Retinal pigment epithelial cell (primary cell): ENCODE results near the gene COL1A1.
A peak's percentile ranks its signal among the peaks of the same experiment; 100 is the strongest.

Source experiments
- DNase-seq: peaks from one replicate; pipeline ENCODE4 v3.0.0-alpha.2; 2010; ENCODE audit warnings: low read depth
- H3K4me3 ChIP-seq: 2 replicates; pipeline ENCODE4 v1.5.1; 2011; ENCODE audit warnings: mild to moderate bottlenecking, low read length, control low read depth, moderate library complexity
- TF ChIP-seq, protein P1 (sequence below): conservative IDR thresholded peaks from 2 replicates; pipeline ENCODE4 v1.5.1; 2011; ENCODE audit warnings: low read depth, low read length, control low read depth, inconsistent platforms

The COL1A1 gene

DNA sequence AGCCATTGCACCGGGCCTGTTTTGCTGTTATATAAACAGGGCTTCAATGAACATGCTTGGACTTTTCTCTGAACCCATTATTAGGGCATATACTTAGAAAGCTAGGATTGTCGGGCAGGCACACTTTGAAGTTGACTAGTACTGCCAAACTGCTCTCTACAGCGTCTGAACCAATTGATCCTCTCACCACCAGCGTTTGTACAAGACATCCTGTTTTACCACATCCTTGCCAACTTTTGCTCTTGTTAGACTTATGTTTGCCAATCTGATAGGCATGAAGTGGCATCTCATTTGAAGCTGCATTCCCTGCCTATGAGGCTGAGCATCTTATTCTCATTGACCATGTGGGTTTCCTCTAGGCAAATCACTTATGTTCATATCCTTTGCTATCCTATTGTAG lies 43.5 kb downstream of the COL1A1 start:
- DNase-seq, result no peak
- H3K4me3 ChIP-seq, result no peak overlapping the region
- TF ChIP-seq, protein P1, sequence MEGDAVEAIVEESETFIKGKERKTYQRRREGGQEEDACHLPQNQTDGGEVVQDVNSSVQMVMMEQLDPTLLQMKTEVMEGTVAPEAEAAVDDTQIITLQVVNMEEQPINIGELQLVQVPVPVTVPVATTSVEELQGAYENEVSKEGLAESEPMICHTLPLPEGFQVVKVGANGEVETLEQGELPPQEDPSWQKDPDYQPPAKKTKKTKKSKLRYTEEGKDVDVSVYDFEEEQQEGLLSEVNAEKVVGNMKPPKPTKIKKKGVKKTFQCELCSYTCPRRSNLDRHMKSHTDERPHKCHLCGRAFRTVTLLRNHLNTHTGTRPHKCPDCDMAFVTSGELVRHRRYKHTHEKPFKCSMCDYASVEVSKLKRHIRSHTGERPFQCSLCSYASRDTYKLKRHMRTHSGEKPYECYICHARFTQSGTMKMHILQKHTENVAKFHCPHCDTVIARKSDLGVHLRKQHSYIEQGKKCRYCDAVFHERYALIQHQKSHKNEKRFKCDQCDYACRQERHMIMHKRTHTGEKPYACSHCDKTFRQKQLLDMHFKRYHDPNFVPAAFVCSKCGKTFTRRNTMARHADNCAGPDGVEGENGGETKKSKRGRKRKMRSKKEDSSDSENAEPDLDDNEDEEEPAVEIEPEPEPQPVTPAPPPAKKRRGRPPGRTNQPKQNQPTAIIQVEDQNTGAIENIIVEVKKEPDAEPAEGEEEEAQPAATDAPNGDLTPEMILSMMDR, result no peak

DNA sequence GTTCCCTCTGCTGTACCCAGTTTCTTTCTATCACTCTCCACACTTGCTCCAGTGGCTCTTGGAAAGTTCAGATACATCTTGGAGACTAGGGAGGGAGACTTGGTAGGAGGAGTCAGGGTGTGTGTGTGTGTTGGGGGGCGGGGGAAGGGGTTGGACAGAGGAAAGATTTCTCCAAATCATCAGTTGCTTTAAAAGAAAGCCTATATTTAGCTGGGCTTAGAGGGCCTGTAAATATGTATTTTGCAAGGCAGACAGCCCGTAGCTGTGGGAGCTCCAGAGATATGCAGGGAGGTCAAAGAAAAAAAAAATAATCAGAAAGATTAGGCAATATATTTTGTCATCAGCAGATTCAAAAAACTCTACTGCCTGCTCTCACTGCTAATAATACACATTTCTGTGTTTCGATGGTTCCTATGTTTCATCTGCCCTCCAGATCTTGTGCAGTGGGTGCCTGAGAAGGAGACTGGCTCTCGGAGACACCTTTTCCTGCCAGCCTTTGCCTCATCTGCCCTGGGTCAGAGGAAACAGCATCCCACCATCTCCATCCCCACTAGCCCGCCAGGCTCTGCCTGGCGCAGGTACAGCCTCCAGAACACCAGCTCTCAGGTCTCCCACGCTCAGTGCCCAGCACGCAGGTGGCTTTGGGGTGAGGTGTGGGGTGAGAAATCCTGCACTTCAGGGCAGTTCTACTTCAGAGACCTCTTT lies 46.2 kb downstream of the COL1A1 start:
- no peak overlapping the region for H3K4me3 ChIP-seq
- TF ChIP-seq, protein P1, result no peak
- DNase-seq, result no peak

DNA sequence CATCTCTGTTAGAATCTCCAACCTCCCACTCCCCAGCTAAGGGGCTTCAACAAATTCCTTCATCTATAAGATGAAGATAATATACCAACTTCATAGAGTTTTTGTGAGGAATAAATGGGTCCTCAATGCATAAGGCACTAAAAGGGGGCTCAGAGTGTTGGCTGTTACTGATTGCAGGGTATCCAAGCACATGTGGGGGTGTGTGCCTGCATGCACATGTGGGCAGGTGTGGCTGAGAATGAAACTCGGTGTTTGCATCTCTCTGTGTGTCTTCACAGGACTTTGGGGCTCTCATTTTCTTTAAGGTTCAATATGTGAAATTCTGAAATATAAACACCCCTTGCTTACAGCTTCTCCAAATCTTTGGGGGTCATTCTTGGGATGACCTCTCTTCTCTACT lies 46.8 kb downstream of the COL1A1 start:
- H3K4me3 ChIP-seq, result no peak overlapping the region
- DNase-seq, result no peak
- TF ChIP-seq, protein P1, result no peak

DNA sequence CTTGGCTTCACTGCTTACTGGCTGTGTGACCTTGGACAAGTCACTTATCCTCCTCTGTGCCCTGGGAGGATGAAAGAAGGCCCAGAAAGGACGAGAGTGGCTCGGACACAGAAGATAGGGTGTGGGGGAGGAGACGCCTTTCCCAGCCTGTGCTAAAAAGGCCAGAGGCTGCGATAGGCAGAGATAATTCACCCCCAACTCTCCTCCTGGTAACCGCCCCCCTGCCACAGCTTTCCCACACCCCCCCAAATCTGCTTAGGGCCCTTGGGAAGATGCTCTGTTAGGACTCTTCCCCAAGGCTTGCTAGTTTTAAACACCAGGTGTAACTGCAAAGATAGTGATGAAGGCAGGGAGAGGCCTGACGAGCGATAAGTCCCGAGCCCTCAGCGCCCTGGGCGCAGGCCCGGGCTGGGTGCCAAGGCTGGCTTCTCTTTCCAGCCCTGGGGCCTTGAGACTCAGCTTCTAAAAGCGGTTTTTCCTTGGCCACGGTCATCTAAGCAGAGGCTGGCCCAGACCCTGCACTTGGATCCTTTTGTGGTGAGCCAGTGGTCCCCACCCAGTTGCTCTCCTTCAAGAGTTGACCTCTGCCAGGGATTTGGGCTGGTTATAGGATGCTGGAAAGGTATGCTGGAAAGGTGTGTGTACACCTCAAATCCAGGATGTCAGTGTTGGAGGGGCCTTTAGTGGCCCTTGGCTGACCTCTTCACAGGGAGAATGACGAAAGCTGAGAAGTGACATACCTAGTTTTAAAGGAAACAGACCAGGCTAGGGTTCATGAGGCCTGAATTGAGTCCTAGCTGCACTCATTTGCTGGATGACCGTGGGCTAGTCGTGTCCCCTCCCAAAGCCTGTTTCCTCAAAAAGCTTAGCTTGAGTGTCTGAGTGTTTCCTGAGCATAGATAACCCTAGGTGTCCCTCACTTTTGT lies 47.5 kb downstream of the COL1A1 start:
- H3K4me3 ChIP-seq, result no peak overlapping the region
- DNase-seq, result no peak
- TF ChIP-seq, protein P1, result no peak

GRCh38 chr17:50152736-50153135 lies 48.7 kb downstream of the COL1A1 start:
- H3K4me3 ChIP-seq, result no peak overlapping the region

GRCh38 chr17:50151937-50152547 lies 49.4 kb downstream of the COL1A1 start:
- DNase-seq, result no peak
- TF ChIP-seq, protein P1, result no peak
- peak overlapping the region; percentile 53 for H3K4me3 ChIP-seq

More at GRCh38 chr17:50152736-50153135, 48.7 kb downstream of the COL1A1 start:
- TF ChIP-seq, protein P1, result no peak
- DNase-seq, result no peak
